SK-N-SH (cell line): ENCODE data around the gene EGFLAM. TPM values are rescaled to one million over a fixed set of nuclear protein-coding genes. Genes with fewer than 3 reads are reported as not detected.

Experiments used
- CTCF ChIA-PET: fragments of 300-600, 350-600 bp; formaldehyde crosslinking; extraction: SDS; loops from one replicate; lab custom pipeline; 2021; lab: Yijun Ruan, JAX
- POLR2A ChIA-PET: fragments of 350-600 bp; sonication (Branson Sonifier 250); formaldehyde crosslinking; extraction: SDS; loops from one replicate; lab custom pipeline; 2020; ENCODE audit warnings: antibody characterized with exemption, inconsistent platforms; lab: Yijun Ruan, JAX
- DNase-seq: peaks from one replicate; pipeline ENCODE4 v3.0.0; 2012
- H2AFZ ChIP-seq: fragments of 200-600 bp; sonication (generic); 2 replicates; pipeline ENCODE4 v1.8.1; 2016; ENCODE audit warnings: antibody characterized with exemption, mild to moderate bottlenecking, low read depth
- H3F3A ChIP-seq: fragments of 200-600 bp; sonication (generic); replicated peaks from 2 replicates; pipeline ENCODE3; 2016; ENCODE audit warnings: antibody characterized with exemption, mild to moderate bottlenecking; ENCODE audit not compliant: insufficient read depth
- H3K27ac ChIP-seq, 2 experiments: fragments of 200-500 bp in 1 of 2; fragments of 200-600 bp in 1 of 2; sonication (Bioruptor generic) in 1 of 2; sonication (generic), shearing (Covaris generic) in 1 of 2; 2 replicates each; pipeline versions ENCODE4 v1.5.1 to v1.6.1; 2014 to 2016; ENCODE audit warnings: low read depth in 2 of 2, inconsistent platforms in 1 of 2, low read length in 1 of 2, mild to moderate bottlenecking in 1 of 2, mixed read lengths in 1 of 2
- H3K27me3 ChIP-seq: fragments of 200-600 bp; sonication (generic), shearing (Covaris generic); 2 replicates; pipeline ENCODE4 v1.6.1; 2016; ENCODE audit warnings: mixed run types; ENCODE audit not compliant: insufficient read depth
- H3K36me3 ChIP-seq, 2 experiments: fragments of 200-500 bp in 1 of 2; fragments of 200-600 bp in 1 of 2; sonication (Bioruptor generic) in 1 of 2; sonication (generic) in 1 of 2; replicated peaks in 1 of 2; 2 replicates each; pipeline versions ENCODE3 to v1.5.1; 2014 to 2016; ENCODE audit warnings: low read length in 1 of 2, mild to moderate bottlenecking in 1 of 2; ENCODE audit not compliant: insufficient read depth in 2 of 2, control insufficient read depth in 1 of 2
- H3K4me1 ChIP-seq, 2 experiments: fragments of 200-500 bp in 1 of 2; fragments of 200-600 bp in 1 of 2; sonication (Bioruptor generic) in 1 of 2; sonication (generic), shearing (Covaris generic) in 1 of 2; 2 replicates each; pipeline versions ENCODE4 v1.5.1 to v1.6.1; 2014 to 2016; ENCODE audit warnings: low read depth in 1 of 2, low read length in 1 of 2, mixed run types in 1 of 2; ENCODE audit not compliant: insufficient read depth in 2 of 2, control insufficient read depth in 1 of 2
- H3K4me2 ChIP-seq: fragments of 200-600 bp; sonication (generic), shearing (Covaris generic); 2 replicates; pipeline ENCODE4 v1.6.1; 2017; ENCODE audit warnings: mixed run types
- H3K4me3 ChIP-seq, 2 experiments: fragments of 200-500 bp in 1 of 2; fragments of 200-600 bp in 1 of 2; sonication (Bioruptor generic) in 1 of 2; sonication (generic), shearing (Covaris generic) in 1 of 2; 2 replicates each; pipeline versions ENCODE4 v1.5.1 to v1.8.1; 2014 to 2016; ENCODE audit warnings: low read depth in 2 of 2, inconsistent platforms in 1 of 2, low read length in 1 of 2, mild to moderate bottlenecking in 1 of 2, mixed read lengths in 1 of 2, moderate library complexity in 1 of 2
- H3K79me2 ChIP-seq: fragments of 200-600 bp; sonication (generic); 2 replicates; pipeline ENCODE4 v1.8.1; 2017; ENCODE audit warnings: mild to moderate bottlenecking; ENCODE audit not compliant: insufficient read depth
- H3K9ac ChIP-seq: fragments of 200-600 bp; sonication (generic); 2 replicates; pipeline ENCODE4 v1.6.1; 2017; ENCODE audit warnings: mixed run types
- H3K9me2 ChIP-seq: fragments of 200-600 bp; sonication (generic); 2 replicates; pipeline ENCODE4 v1.6.1; 2017; ENCODE audit warnings: mixed run types
- H3K9me3 ChIP-seq: fragments of 200-600 bp; sonication (generic); 2 replicates; pipeline ENCODE4 v1.6.1; 2017; ENCODE audit warnings: mixed run types, mild to moderate bottlenecking, moderate library complexity
- H4K20me1 ChIP-seq: fragments of 200-600 bp; sonication (generic); 2 replicates; pipeline ENCODE4 v1.6.1; 2017; ENCODE audit warnings: mild to moderate bottlenecking, mixed run types; ENCODE audit not compliant: insufficient read depth
- CTCF ChIP-seq: fragments of 200-600 bp; sonication (generic); IDR thresholded peaks from 2 replicates; pipeline ENCODE4 v1.6.1; 2017; ENCODE audit warnings: antibody characterized with exemption, mild to moderate bottlenecking, moderate library complexity
- EP300 ChIP-seq, 2 experiments: IDR thresholded peaks; 2 replicates each; pipeline versions ENCODE4 v1.4.0 to v1.6.1; 2012; ENCODE audit warnings: borderline replicate concordance in 1 of 2, low read depth in 1 of 2, low read length in 1 of 2
- GABPA ChIP-seq: IDR thresholded peaks from 2 replicates; pipeline ENCODE4 v1.4.0; 2012; ENCODE audit warnings: low read depth, mild to moderate bottlenecking
- GATA2 ChIP-seq: sonication (generic); formaldehyde crosslinking; IDR thresholded peaks from 2 replicates; pipeline ENCODE4 v1.5.0; 2020; ENCODE audit warnings: mild to moderate bottlenecking, missing genetic modification reagents
- JUND ChIP-seq: IDR thresholded peaks from 2 replicates; pipeline ENCODE4 v1.4.0; 2012
- MAX ChIP-seq: IDR thresholded peaks from 2 replicates; pipeline ENCODE4 v1.4.0; 2012; ENCODE audit warnings: low read depth
- MXI1 ChIP-seq: IDR thresholded peaks from 2 replicates; pipeline ENCODE4 v1.6.1; 2012; ENCODE audit warnings: mild to moderate bottlenecking, low read depth, low read length, improper control_type of control experiment
- NFIC ChIP-seq: IDR thresholded peaks from 2 replicates; pipeline ENCODE4 v1.4.0; 2012; ENCODE audit warnings: borderline replicate concordance
- NRF1 ChIP-seq: IDR thresholded peaks from 2 replicates; pipeline ENCODE4 v1.6.1; 2012; ENCODE audit warnings: low read depth, mild to moderate bottlenecking, low read length
- PBX3 ChIP-seq: IDR thresholded peaks from 2 replicates; pipeline ENCODE4; 2012
- RCOR1 ChIP-seq: fragments of 150-350 bp; IDR thresholded peaks from 2 replicates; pipeline ENCODE4 v1.6.1; 2017; ENCODE audit warnings: antibody characterized with exemption, low read length
- SIN3A ChIP-seq: IDR thresholded peaks from 2 replicates; pipeline ENCODE4 v1.6.1; 2012; ENCODE audit warnings: low read depth, mild to moderate bottlenecking, low read length, moderate library complexity, borderline replicate concordance
- SMC3 ChIP-seq: IDR thresholded peaks from 2 replicates; pipeline ENCODE4 v1.6.1; 2012; ENCODE audit warnings: low read depth, low read length, improper control_type of control experiment
- TEAD4 ChIP-seq: IDR thresholded peaks from 2 replicates; pipeline ENCODE4 v1.4.0; 2012; ENCODE audit warnings: mild to moderate bottlenecking, borderline replicate concordance; ENCODE audit not compliant: insufficient read depth
- USF2 ChIP-seq: fragments of 150-350 bp; IDR thresholded peaks from 2 replicates; pipeline ENCODE4 v1.6.1; 2017; ENCODE audit warnings: antibody characterized with exemption, low read length, low read depth, borderline replicate concordance
- ZBTB33 ChIP-seq: IDR thresholded peaks from 2 replicates; pipeline ENCODE4 v1.4.0; 2012; ENCODE audit warnings: low read depth, borderline replicate concordance
- WGBS: methylation state at CpG from one replicate; pipeline ENCODE4 v1.1.6; 2017; ENCODE audit warnings: low lambda C conversion rate; 5-methylcytosine and 5-hydroxymethylcytosine counted together
- polyA plus RNA-seq, 3 experiments: library from polyadenylated mRNA; depleted of rRNA; stranded (reverse); fragments of >200 nt; gene quantifications; 2 replicates each; pipeline ENCODE4 v1.2.3, GENCODE V29; 2012

The EGFLAM gene
- polyA plus RNA-seq, 1 of the 3 experiments (the other 2 are of a cell fraction): 0.05 TPM

GRCh38 chr5:38295751-38296150 lies 37.4 kb downstream of the EGFLAM start:
- Histone ChIP-seq H3K9me2 (no peaks in the 10 kb centered on the region), H3F3A (no peaks in the 10 kb centered on the region), H4K20me1 (no peaks in the 10 kb centered on the region), H3K36me3 (no peaks in the 10 kb centered on the region), H3K4me3 (no peak overlapping the region), H3K79me2 (no peaks in the 10 kb centered on the region), H2AFZ (no peak overlapping the region), H3K9ac (no peak overlapping the region), H3K27ac (no peak overlapping the region), H3K9me3 (no peaks in the 10 kb centered on the region), H3K4me1 (no peaks in the 10 kb centered on the region; a peak in 1 of 4 replicates), H3K27me3 (no peaks in the 10 kb centered on the region), H3K4me2 (no peak overlapping the region)
- DNase-seq: no peak
- POLR2A ChIA-PET: no interaction called here
- CTCF ChIA-PET: no interaction called here
- 32% methylated on average over 2 of the region's 2 CpGs for WGBS
- TF ChIP-seq TEAD4 (no peak), MXI1 (no peak), EP300 (IDR thresholded peaks at IDR 0.05; ENCODE audit: borderline replicate concordance in 1 of 2, low read depth in 1 of 2, low read length in 1 of 2) (no peak), ZBTB33 (no peak), PBX3 (no peak), NFIC (no peak)

GRCh38 chr5:38297830-38298608 lies 39.7 kb downstream of the EGFLAM start:
- no peak for DNase-seq
- H2AFZ ChIP-seq: no peak overlapping the region
- CTCF ChIA-PET: interaction anchor here (1.0 to 3.2 kb wide), 5 partner anchors 9 to 144 kb away, joined by 3 to 16 read pairs (median 4); no protein-coding TSS in a partner anchor
- no peak overlapping the region for H3K27ac ChIP-seq
- POLR2A ChIA-PET: no interaction called here
- H3K27me3 ChIP-seq: no peaks in the 10 kb centered on the region
- H3K4me1 ChIP-seq: no peaks in the 10 kb centered on the region; a peak in 1 of 4 replicates
- H3K4me3 ChIP-seq: no peak overlapping the region
- H3K36me3 ChIP-seq: no peaks in the 10 kb centered on the region
- H4K20me1 ChIP-seq: no peaks in the 10 kb centered on the region
- H3F3A ChIP-seq: no peaks in the 10 kb centered on the region
- no peak overlapping the region for H3K9ac ChIP-seq
- H3K9me3 ChIP-seq: no peaks in the 10 kb centered on the region
- H3K79me2 ChIP-seq: no peaks in the 10 kb centered on the region
- H3K9me2 ChIP-seq: no peaks in the 10 kb centered on the region
- WGBS: 43% methylated on average over 8 of the region's 8 CpGs
- TF ChIP-seq TEAD4 (no peak), MAX (no peak), SMC3 (no peak), CTCF (no peak), RCOR1 (no peak), SIN3A (no peak), NRF1 (no peak), JUND (no peak), USF2 (no peak), GATA2 (CRISPR knock-in tag) (no peak), GABPA (no peak)
- no peak overlapping the region for H3K4me2 ChIP-seq
